ENCODE measurements around the gene ABCC5. TPM values are rescaled to one million over a fixed set of nuclear protein-coding genes. Genes with fewer than 3 reads are reported as not detected.

The ABCC5 gene
- total RNA-seq, 1 donor from 2014 or later: 48.2 TPM

DNA sequence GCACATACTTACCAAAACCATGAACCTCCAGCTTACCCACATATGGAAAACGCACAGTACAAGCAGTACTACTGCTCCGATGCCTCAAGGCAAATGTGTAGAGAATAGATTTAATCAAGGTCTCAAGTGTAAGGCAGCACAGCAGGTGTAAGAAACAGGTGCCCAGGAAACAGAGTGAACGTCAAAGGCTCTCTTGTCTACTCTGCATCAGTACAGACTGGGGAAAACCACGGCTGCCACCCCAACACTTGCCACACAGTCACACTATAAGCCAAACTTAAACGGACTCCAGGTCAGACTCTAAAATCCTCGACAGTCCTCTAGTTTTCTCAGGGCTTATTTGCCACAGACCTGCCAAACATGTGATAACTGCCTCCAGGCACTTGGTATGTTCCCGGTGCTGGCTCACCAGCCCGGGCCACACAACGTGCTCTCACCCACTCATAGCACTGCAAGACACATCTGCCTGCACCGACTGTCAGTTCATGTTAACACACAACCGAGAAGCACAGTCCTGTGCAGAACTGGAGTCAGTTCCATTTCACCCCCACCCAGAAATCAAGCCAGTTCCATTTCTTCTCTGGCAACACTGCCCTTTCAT, 30.6 kb downstream of the ABCC5 start:
- no peak for DNase-seq (ENCODE audit: missing footprints)
- intact Hi-C loops (cut with DNase I): no loop called here
- no peak for ATAC-seq

DNA sequence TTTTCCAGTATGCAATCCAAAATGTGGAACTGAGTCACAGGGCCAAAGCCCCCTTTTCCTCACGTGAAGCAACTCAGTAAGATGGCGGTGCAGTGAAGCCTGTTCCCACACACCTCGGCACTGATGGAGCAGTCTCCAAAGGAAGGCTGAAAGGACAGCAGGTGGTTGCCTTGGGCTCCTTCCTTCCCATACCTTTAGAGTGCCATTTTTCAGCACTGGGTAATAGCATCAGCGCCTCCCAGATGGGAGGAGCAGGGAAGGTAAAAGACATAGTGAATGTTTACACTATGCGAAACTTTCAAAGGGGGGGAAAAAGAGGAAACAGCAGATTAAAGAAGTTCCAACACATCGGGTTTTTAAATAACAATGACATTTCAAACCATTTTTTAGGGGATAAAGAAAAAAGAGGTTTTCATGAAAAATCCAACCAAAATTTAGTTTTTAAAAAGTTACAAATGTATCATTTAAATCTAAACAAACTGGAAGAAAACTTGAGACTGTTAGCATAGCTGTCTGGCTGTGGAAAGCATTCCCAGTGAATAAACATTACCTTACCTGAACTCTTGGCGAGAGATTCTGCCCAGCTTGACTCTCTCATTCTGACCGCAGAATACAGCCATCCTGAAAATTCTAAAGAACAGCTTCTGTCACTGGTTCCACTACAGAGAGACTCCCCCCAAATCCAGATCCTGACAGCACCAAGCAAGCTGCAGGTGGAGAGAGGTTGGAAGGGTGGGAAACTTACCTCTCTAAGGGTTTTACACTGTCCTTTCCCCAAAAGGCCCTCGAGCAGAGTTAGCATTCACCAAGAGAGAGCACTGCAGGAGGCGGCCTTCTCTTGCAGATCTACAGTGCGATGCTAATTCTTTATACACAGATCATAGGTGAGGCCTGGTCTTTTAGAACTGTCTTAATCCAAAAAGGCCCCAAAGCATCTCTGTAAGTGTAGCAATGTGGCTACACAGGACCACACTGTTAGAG, 32.6 kb downstream of the ABCC5 start:
- DNase-seq (ENCODE audit: missing footprints) (no peak), ATAC-seq (no peak)
- intact Hi-C loops (cut with DNase I): no loop called here

DNA sequence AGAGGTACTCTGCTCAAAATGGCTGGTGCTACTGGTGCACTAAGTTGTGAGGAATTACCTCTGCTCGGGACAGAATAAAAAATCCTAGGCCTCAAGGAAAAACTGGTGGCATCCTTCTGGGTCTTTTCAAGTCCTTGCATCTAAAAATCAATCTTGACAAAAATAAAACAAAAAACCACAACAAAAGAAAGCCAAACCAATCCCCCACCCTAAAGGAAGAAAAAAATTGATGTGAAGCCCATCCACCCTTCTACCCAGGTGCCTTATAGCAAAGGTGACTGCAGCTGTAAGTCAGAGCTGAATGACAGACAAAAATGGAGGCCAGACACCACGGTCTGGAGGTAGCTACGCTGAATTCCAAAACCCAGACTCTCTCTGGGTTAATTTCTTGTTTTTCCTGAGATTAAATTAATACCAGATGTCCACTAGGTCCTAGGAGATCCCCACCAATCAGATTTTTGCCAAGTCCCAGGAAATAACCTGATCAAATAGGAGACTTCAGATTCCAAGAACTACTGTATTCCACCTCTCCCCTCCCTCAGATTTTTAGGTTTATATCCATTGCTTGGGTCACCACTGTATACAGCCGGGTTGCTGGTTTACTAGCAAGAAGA, 33.5 kb downstream of the ABCC5 start:
- DNase-seq (ENCODE audit: missing footprints): no peak
- intact Hi-C loops (cut with DNase I): no loop called here
- no peak for ATAC-seq

DNA sequence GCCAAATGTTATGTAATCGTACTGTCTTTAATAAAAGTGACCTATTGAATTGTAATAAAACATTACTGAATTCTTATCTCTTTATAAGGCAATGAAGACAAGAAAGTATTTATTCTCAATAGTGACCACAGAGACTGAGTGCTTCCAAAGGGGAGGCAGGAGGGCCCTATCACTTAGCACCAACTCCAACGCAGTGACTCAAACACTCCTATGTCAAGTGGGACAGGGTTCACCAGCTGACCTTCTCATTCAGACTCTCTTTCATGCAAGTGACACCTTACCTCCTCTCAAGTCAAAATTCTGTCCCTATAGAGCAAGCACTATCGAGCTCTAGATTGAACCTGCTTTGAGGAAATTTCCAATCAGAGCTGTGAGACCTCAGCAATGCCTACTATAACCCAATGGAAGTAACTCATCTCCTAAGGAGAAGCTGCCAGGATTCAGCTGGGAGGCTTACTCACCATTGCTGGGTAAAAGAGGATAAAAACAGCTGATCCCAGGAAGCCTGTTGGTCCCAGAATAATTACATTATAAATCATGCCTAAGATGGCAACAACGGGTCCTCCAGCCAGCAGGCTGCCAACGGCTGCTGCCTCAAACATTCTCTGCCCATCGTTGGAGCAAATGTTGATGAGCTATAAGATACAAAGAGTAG, 35.6 kb downstream of the ABCC5 start:
- intact Hi-C loops (cut with DNase I): no loop called here

DNA sequence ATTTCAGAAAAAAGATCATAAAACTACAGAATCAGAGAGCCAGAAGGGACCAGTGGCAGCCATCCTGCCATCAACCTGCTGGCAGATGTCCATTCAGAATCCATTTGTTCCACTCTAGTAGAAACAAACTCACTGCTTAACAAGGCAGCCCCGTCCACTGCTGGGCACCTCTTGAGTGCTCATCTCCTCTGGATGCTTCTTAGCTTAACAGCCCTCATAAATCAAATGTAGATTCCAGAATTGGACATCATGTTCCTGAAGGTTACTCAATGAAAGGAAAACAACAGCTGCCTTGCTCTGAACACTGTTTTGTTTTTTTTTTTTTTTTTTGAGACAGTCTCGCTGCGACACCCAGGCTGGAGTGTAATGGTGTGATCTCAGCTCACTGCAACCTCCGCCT, 37.3 kb downstream of the ABCC5 start:
- ATAC-seq (no peak), DNase-seq (ENCODE audit: missing footprints) (no peak)
- intact Hi-C loops (cut with DNase I): no loop called here

More for the DNA sequence above, 35.6 kb downstream of the ABCC5 start:
- ATAC-seq (no peak), DNase-seq (ENCODE audit: missing footprints) (no peak)

DNA sequence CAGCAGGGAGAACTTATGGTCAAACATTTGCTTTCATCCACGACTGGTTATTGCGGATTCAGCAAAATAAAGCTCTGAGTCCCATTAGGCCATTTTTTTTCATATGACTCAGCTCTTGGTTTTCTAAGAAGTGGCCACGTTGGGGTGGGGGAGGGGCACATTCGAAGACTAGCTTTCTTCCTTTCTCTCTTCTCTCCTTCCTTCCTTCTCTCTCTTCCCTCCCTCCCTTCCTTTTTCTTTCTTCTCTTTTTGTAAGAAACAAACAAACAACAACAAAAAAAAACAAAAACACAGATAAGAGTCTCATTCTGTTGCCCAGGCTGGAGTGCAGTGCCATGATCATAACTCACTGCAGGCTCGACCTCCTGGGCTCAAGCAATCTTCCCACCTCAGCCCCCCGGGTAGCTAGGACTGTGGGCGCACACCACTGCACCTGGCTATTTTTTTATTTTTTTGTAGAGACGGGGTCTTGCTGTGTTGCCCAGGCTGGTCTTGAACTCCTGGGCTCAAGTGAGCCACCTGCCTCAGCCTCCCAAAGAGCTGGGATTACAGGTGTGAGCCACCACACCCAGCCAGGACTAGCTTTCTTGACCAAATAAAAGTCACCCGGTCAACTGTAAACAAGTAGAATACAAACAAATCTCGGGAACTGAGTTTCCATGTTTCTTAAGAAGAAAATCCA, 41.6 kb downstream of the ABCC5 start:
- intact Hi-C loops (cut with DNase I): no loop called here
- DNase-seq (ENCODE audit: missing footprints) (no peak), ATAC-seq (no peak)

DNA sequence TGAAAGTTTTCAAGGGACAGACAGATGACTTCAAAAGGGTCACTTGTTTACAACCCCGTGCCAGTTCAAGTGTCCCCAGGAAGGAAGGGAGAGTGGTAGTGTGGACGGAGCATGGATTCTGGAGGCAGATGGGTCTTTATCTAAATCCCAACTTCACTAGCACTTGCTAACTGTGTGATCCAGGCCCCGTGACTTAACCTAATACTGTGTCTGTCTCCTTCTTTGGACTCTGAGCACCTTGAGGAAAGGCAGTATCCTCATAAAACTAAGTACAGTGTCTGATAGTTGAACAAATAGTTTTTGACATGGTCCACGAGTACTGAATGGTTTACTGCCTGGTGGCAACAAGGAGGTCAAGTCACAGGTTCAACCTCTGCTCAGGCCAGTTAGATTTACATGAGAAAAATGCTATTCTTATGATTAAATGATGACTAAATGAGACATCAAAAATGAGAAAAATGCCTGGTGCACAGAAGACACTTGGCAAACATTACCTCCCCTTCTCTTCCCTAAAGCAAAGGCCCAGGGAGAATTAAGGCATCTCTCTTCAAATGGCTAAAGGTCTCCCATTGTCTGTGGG, 48.9 kb downstream of the ABCC5 start:
- DNase-seq (ENCODE audit: missing footprints) (no peak), ATAC-seq (no peak)
- intact Hi-C loops (cut with DNase I): no loop called here

DNA sequence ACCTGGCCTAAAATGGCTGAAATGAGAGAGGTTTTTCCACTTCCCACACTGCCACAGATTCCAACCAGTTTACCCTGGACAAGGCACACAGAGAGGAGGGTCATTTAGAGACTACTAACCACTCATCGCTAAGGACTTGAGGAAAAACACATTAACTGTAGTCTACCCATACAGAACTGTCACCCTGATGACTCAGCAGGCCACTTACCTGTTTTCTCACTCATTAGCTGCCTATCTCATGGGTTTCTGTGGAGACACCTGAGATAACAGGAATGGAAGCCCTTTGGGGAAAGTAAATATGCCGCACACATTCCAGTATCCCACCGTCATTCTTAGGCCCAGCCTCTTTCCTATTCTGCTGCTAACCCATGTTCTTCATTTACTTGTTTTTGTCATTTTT, 50.0 kb downstream of the ABCC5 start:
- intact Hi-C loops (cut with DNase I): no loop called here
- ATAC-seq (no peak), DNase-seq (ENCODE audit: missing footprints) (no peak)

DNA sequence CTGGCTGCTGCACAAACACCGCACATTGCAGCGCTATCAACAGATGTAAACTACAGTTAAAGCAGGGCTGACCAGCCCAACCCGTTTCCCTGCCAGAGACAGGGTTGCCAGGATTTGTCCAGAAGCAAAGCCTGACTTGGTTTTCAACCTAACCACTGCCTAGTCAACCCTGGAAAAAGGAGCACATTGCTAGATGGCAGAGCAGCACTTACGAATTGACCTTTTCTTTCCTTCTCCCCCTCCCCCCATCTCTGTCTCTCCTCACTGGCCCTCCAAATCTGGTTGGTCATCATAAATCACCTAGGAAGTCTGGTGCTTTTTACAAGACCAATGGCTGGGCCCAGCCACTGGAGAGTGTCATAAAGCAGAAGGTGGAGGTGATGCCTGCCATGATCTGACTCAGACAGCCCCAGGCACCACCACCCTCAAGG, 51.3 kb downstream of the ABCC5 start:
- DNase-seq (ENCODE audit: missing footprints) (no peak), ATAC-seq (no peak)
- intact Hi-C loops (cut with DNase I): no loop called here

DNA sequence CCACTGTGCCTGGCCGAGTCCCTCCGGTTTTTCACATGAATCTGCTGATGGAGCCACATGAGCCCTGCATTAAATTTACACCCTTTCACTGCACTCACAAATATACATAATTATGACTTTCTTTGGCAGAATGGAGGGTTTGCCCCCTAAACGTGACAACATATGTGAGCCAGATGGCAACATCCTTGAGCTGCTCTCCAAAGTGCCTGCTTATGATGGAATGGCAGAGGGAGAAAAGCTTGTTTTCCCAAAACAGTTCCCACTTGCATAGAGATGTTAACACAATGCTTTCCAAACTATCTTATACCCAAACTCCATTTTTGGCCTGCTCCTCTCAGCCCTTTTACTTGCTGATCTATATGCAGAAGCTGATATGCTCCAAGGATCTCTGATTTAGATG, 54.9 kb downstream of the ABCC5 start:
- intact Hi-C loops (cut with DNase I): no loop called here
- ATAC-seq (no peak), DNase-seq (ENCODE audit: missing footprints) (no peak)

DNA sequence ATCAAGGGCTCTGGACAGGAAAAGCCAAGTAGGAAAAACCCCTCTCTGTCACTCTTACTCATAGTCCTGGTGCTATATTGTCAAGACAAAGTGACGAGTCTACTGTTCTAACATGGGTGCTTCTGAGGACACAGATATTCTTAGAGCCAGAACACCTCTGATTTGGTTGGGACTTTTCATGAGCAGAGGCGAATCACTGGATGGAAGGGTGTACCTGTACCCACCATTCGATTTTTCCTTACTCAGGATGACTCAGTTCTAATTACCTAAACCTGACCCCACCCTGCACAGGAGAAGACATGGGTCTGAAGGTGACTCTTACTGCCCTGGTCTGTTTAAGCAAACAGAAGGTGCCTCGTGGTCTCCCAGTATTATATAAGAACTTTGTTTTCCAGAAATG, 58.5 kb downstream of the ABCC5 start:
- intact Hi-C loops (cut with DNase I): no loop called here
- DNase-seq (ENCODE audit: missing footprints) (no peak), ATAC-seq (no peak)

DNA sequence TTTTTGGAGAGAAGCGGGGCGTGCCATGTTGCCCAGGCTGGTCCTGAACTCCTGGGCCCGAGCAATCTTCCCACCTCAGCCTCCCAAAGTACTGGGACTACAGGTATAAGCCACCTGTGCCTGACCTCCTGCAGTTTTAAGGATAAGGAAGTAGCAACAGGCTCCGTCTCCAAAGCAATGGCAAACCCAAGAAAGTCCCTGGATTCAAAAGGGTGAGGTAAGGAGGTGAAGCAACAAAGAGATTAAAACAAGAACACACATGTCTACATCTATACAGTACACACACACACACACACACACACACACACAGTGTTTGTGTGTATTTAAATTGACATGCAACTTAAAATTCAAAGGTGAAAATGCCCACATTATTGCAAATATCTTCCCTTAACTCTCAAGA, 58.9 kb downstream of the ABCC5 start:
- no peak for DNase-seq (ENCODE audit: missing footprints)
- intact Hi-C loops (cut with DNase I): no loop called here
- ATAC-seq: no peak

DNA sequence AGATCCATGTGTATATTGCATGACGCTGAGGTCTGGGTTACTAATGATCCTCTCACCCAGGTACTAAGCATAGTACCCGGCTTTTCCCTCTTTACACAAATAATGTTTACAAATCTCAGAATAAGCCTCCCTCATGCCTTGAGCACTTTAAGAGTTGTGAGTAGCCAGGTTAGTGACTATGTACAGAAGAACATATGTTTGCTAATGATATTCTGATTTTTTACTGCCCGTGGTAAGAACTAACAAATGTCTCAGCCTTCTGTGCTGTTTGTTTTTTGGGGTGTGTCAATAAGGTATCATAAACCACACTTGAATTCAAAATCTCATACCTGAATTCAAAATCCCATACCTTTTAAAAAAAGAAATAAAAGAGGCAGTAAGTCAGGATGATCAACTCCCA, 59.5 kb downstream of the ABCC5 start:
- no peak for ATAC-seq
- intact Hi-C loops (cut with DNase I): no loop called here
- no peak for DNase-seq (ENCODE audit: missing footprints)

DNA sequence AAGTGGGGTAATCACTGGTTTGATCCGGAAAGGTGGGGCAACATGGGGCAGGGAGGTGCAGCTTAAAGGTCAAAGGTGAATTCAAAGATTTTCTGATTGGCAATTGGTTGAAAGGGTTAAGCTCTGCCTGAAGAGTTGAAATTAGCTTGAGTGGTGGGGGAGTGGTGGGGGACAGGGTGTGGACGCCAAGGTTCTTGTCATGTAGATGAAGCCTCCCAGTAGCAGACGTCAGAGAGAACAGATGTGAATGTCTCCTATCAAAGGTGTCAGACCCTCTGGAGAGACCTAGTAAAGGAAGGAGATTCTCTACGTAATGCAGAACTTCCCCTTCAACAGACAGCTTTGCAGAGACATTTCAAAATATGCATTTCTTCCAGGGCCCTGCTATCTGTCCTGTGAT, 62.8 kb downstream of the ABCC5 start:
- no peak for ATAC-seq
- no peak for DNase-seq (ENCODE audit: missing footprints)
- intact Hi-C loops (cut with DNase I): no loop called here

DNA sequence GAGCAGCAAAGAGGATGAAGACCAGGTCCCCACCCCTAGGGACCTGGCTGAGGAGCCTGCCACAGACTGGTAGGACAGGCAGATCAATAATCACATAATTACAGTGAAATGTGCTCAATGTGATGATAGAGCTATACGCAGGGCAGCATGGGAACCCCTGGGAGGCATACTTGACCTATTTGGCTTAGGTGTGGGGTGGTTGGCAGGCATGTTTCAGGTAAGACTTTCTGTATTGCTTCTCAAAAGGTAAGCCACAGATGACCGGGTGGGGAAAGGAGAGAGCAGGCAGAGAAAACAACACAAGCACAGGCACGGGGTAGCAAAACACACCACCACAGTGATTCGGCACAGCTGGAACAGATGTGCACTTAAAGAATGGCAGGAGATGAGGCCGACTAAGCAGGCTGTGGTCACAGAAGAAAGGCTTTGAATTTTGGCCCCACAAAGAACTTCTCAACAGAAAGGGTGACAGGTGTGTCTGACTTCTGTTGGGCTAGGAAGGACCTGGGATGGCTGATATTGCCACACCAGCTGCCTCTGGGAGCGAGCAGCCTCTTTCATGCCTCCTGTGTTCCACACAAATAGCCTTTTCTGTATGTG, 64.1 kb downstream of the ABCC5 start:
- ATAC-seq (no peak), DNase-seq (ENCODE audit: missing footprints) (no peak)
- intact Hi-C loops (cut with DNase I): no loop called here

DNA sequence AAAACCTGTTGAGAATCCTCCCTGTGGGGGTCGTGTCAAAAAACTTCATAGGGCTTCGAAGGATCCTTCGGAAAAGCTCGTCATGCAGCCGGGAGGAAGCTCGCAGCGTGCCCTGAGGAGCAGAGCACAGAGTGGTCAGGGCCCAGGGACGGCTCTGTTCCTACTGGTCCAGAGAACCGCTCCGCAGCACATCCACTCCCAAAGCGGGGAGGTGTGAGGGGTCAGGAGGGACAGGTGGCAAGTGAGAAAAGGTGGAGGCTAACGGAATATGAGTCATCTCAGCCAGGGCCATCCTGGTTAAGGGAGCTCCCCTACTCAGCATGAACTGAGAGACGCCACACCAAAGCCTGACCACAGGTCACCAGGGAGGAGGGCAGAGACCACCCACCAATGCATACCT, 66.2 kb downstream of the ABCC5 start:
- ATAC-seq: no peak
- intact Hi-C loops (cut with DNase I): no loop called here
- DNase-seq (ENCODE audit: missing footprints): no peak

DNA sequence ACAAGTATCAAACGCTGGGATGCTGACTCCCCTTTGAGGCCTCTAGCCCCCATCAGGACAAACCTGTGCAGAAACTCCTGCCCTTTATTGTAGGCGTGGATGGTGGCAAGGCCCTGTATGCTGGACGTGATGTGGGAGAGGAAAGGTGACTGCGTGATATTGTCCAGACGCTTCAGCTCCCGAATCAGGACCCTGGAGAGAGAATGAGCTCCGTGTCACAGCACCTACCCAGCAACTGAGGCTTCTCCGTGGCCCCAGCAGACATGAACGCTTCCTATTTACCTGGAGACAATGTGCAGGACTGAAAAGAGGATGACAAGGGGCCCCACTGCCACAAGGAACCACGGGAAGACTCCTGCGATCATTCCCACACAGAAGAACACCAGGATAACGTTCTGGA, 68.0 kb downstream of the ABCC5 start:
- no peak for ATAC-seq
- DNase-seq (ENCODE audit: missing footprints): no peak
- intact Hi-C loops (cut with DNase I): no loop called here

DNA sequence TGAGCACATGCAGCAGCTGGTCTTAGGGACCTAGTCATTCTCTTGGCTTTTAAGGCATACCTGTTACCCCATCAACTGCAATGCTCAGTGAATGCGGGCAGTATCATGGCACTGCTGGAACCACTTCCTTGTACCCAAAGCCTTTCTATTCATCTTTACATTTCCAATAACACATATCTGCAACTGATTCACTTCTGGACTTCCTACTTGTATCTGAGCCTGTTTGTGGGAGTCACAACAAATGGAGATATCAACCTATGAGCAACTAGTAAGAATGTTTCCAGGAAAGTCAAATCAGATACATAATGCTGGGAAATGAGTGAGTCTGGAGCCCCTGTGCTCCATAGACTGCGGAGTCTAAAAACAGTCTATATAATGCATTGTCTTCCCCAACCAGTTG, 71.6 kb downstream of the ABCC5 start:
- no peak for ATAC-seq
- intact Hi-C loops (cut with DNase I): no loop called here
- DNase-seq (ENCODE audit: missing footprints): no peak

All from Right ventricle myocardium inferior (tissue), 1 donor.